ENCODE results near the gene ZNF836. TPM values are rescaled to one million over a fixed set of nuclear protein-coding genes. Genes with fewer than 3 reads are reported as not detected.

The ZNF836 gene
- total and polyA plus RNA-seq, 2 of the 13 experiments (the other 11 are each of a cell fraction or from before 2014, with no cell fraction given), result 1.6 to 5.3 TPM

DNA sequence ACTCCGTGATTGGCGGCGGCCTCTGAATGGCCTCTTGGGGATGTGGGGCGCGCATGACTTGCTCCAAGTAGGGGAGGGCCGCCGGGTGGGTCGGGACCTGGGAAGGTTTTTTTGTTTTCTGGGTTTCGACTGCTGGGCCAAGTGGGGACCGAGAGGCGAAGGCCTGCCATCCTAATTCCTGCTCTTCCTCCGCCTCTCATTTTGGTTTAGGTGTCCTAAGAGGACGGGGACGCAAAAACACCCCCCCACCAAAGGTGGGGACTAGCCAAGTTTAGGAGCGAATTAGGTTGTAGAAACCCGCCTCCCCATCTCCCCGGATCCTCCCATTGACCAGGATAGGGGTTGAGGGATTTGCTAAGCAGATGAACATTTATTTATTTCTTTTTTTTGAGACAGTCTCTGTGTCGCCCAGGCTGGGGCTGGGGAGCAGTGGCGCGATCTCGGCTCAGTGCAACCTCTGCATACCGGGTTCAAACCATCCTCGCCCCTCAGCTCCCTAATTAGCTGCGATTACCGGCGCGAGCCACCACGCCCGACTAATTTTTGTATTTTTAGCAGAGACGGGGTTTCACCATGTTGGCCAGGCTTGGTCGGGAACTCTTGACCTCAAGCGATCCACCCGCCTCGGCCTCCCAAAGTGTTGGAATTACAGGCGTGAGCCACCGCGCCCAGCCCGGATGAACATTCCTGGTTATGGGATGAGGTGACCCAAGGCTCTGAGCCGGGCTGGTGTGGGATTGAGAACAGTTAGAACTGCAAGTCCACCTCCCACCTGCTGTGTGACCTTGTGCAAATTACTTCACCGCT is 19.3 kb upstream of the ZNF836 start (continued):
- TF ChIP-seq U2AF2 (IDR thresholded peaks at IDR 0.05; ENCODE audit: low read depth, low read length) (no peak), PTBP1 (IDR thresholded peaks at IDR 0.05; ENCODE audit: low read depth, low read length, poor library complexity, severe bottlenecking) (peak; percentile 9), RBM39 (IDR thresholded peaks at IDR 0.05; ENCODE audit: low read depth, low read length, poor library complexity, severe bottlenecking) (peak; percentile 3), ZNF768 (CRISPR knock-in tag; IDR thresholded peaks at IDR 0.05) (peak; percentile 79), GLI4 (CRISPR knock-in tag; IDR thresholded peaks at IDR 0.05; ENCODE audit: borderline replicate concordance) (0 out of 2 replicates have a peak, but pooled peaks have one; percentile 5), RAD51 (IDR thresholded peaks at IDR 0.05; ENCODE audit: borderline replicate concordance) (no peak), PPARG (CRISPR knock-in tag; conservative IDR thresholded peaks at IDR 0.05) (no peak), THAP11 (CRISPR knock-in tag; IDR thresholded peaks at IDR 0.05) (no peak), ZNF782 (CRISPR knock-in tag; IDR thresholded peaks at IDR 0.05; ENCODE audit: borderline replicate concordance) (no peak), ZSCAN22 (CRISPR knock-in tag; IDR thresholded peaks at IDR 0.05) (no peak), ZNF34 (CRISPR knock-in tag; IDR thresholded peaks at IDR 0.05; ENCODE audit: borderline replicate concordance) (no peak), ZNF598 (CRISPR knock-in tag; IDR thresholded peaks at IDR 0.05; ENCODE audit: borderline replicate concordance) (no peak), ZNF878 (CRISPR knock-in tag; IDR thresholded peaks at IDR 0.05) (no peak), ASH2L (IDR thresholded peaks at IDR 0.05; ENCODE audit: insufficient read length, low read depth, low read length) (peak; percentile 38), HOXA5 (CRISPR knock-in tag; IDR thresholded peaks at IDR 0.05) (peak; percentile 27; the same call in 1 of the 2 replicates), NPAS2 (CRISPR knock-in tag; IDR thresholded peaks at IDR 0.05; ENCODE audit: borderline replicate concordance) (no peak)

Measured in HepG2 (cell line).